Right ventricle myocardium superior (tissue), 1 donor: ENCODE measurements around the gene KBTBD12. TPM values are rescaled to one million over a fixed set of nuclear protein-coding genes. Genes with fewer than 3 reads are reported as not detected.
"Not testable (repeated sequence)": the region's sequence is repeated elsewhere in the genome, so short reads cannot be mapped to it uniquely, and the experiment has no call there.

Source experiments
- ATAC-seq: fragments of 200-7000 bp; cut with Tn5 transposase; one replicate; pipeline ENCODE4 v1.9.1; 2020; ENCODE audit warnings: mild to moderate bottlenecking; ENCODE audit not compliant: poor library complexity
- DNase-seq: peaks from one replicate; pipeline ENCODE4 v3.0.0-alpha.2; 2020
- intact Hi-C: fragments of 100-400 bp; cut with DNase I; formaldehyde crosslinking; loops from one replicate; pipeline ENCODE4 v1.11.2; 2022
- total RNA-seq: library from RNA; stranded (reverse); fragmentation: NEBNext Ultra II Directional; extraction: Animal tissue kit (Norgen Biotek cat#: 25700); gene quantifications from one replicate; pipeline ENCODE4 v1.2.1, GENCODE V29; 2021
- donor health status: DM: no; HTN: yes; CAD: no; lungs with severe emphysema.

The KBTBD12 gene
- total RNA-seq, 1 donor from 2014 or later: 29.4 TPM

DNA sequence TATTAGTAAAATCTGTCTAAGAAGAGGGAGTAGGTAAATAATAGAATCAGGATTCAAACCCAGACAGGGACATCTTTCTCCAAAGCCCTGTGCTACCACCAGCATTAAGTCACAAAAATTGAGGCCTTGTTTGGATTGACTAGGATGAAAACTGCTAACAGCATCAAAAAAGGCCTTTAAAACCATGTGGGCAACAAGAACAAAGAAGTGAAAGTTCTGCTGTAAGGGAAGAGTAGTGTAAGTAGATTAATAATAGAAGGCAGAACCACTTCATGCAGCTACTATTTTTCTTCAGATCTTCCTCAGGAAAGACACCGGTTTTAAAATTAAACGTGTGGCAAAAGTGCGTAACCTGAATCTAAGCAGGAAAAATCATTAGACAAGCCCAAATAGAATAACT, 15.3 kb upstream of the KBTBD12 start:
- DNase-seq (no peak), ATAC-seq (no peak)
- intact Hi-C loops: no loop called here

DNA sequence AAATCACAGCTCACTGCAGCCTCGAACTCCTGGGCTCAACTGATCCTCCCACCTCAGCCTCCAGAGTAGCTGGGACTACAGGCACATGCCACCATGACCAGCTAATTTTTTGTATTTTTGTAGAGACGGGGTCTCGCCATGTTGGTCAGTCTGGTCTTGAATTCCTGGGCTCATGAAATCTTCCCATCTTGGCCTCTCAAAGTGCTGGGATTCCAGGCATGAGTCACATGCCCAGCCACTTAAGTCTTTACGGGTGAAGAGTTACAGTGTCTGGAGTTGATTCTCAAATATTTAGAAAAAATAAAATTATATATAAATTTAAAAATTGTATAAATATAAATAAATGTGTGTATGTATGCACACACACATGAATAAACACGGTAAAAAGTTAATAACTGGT, 14.5 kb upstream of the KBTBD12 start:
- intact Hi-C loops: no loop called here
- DNase-seq (no peak), ATAC-seq (no peak)

DNA sequence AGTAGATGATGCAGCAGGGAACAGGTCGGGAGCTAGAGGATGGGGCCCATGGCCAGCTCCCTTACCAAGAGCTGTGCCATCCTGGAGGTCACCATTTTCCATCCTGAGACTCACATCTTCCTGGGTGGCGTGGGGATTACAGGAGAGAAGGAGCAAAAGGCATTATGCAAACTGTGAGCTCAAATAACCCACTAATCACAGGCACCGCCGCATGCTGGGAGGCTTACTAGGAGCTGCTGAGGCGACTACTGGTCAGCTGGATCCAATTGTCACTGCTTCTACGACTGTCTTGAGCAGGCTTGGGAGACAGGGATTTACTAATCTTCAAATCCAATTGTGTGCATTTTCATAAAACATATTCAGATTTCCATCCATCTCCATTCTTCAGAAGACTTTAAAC, 12.5 kb upstream of the KBTBD12 start:
- DNase-seq: no peak
- intact Hi-C loops: no loop called here
- ATAC-seq: no peak

DNA sequence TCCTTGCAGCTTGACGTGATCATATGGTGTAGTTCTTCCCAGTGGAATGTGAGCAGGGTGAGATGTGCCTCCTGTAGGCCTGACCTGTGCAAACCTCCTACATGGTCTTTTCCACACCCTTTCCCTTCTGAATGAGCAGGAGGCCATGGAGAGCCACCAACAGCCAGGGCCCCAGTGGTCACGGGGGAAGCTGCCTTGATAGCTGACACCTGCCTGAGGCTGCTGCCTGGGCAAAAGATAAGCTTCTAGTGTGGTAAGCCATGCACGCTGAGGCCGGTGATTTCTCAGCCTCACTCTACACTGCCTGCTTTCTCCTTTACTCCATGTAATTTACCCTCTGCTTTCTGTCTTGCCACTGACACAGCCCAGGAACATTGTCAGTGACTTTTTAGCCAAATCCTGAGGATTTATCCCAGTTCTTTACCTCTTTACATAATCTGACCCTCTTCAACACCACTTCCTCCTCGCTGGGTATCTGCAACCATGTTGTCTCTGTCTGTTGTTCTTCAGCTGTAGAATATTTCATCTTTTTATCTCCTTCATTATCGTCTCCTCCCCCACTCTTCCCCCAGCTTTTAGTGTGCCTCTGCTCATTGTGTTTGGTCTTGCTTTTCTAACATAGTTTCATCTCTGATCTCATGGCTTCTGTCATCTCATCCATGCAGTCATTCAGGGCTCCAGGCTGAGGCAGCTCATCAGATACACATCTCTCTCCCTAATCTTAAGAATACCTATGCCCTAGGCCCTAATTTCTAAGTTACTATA, 11.2 kb upstream of the KBTBD12 start:
- ATAC-seq: no peak
- no peak for DNase-seq
- intact Hi-C loops: no loop called here

- DNase-seq (no peak), ATAC-seq (no peak)
- intact Hi-C loops: no loop called here
These were observed 9.5 kb upstream of the KBTBD12 start for GRCh38 chr3:127905556-127905955.

GRCh38 chr3:127906653-127907052, 8.4 kb upstream of the KBTBD12 start:
- intact Hi-C loops, ATAC-seq, DNase-seq: not testable (repeated sequence)

DNA sequence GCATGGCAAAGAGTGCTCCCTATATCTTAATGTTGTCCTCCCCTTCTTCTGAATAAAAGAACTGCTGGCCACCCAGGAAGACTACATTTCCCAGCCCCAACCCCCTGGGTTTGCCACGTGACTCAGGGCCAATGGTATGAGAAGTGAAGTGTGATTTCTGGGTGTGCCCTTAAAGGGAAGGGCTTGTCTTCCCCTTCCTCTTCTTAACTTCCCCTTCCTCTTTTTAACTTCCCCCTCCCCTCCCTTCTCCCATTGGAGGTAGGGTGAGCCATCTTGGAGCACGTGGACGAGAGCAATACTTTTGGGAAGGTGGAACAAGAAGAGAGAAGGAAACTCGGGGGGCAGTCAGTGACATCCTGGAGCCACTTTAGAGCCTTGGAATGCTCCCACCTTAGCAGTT, 6.8 kb upstream of the KBTBD12 start:
- intact Hi-C loops: no loop called here

GRCh38 chr3:127908951-127909350, 6.1 kb upstream of the KBTBD12 start:
- intact Hi-C loops: no loop called here
- ATAC-seq: no peak
- DNase-seq: no peak

More for the DNA sequence above, 6.8 kb upstream of the KBTBD12 start:
- peak; percentile 36 for ATAC-seq
- no peak for DNase-seq

DNA sequence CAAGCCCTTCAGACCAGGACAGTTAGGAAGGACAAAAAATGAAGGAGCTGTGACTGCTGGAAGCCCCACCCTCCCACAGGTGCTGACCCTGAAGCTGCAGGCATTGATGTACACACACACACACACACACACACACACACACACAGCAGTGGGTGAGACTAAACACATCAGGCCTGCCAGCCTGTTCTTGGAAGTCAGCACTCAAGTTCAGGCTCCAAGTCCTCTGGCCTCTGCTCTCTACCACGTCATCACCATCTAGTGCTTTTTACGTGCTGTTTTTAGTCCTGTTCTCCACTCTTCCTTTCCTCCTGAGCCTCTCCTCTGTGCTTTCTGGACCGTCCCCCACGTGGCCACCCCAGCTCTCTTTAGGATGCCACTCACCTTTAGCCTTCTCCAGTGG, 5.4 kb upstream of the KBTBD12 start:
- intact Hi-C loops: no loop called here
- ATAC-seq: peak; percentile 39

GRCh38 chr3:127911421-127911931, 3.6 kb upstream of the KBTBD12 start:
- intact Hi-C loops: no loop called here
- peak; percentile 26 for ATAC-seq

More for the DNA sequence above, 5.4 kb upstream of the KBTBD12 start:
- DNase-seq: no peak

DNA sequence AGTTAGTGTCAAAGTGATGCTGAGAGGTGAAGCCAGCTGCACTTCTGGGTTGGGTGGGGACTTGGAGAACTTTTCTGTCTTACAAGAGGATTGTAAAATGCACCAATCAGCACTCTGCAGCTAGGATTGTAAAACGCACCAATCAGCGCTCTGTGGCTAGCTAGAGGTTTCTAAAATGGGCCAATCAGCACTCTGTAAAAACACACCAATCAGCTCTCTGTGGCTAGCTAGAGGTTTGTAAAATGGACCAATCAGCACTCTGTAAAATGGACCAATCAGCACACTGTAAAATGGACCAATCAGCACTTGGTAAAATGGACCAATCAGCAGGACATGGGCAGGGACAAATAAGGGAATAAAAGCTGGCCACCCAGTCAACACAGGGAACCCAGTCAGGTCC, 1.2 kb upstream of the KBTBD12 start:
- intact Hi-C loops, DNase-seq, ATAC-seq: not testable (repeated sequence)

More at GRCh38 chr3:127911421-127911931, 3.6 kb upstream of the KBTBD12 start:
- DNase-seq: peak; percentile 50

GRCh38 chr3:127914584-127914983, 448 bp upstream of the KBTBD12 start:
- no peak for DNase-seq
- no peak for ATAC-seq
- intact Hi-C loops: no loop called here

- ATAC-seq (peak; percentile 34), DNase-seq (no peak)
- intact Hi-C loops: loop anchor here (5.0 kb wide), 1 partner anchor 36 kb away; no protein-coding TSS in a partner anchor
These were observed 983 bp downstream of the KBTBD12 start for GRCh38 chr3:127915937-127916493.

DNA sequence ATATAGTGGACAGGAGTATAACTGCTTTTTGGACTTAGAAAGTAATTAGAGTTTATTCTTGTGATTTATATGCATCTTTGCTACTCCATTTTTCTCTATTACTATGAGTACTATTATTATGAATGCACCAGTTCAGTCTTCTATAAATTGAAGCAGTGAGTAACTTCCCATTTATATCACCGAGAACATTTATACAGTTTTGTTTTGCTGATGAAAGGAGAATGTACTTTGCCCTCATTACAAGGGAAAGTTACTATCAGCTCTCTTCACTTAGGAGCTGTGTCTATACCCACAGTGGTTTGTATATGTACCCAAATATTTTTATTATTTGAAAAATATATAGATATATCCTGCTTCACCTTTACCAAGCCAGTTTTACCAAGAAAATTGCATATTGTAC, 5.7 kb downstream of the KBTBD12 start:
- ATAC-seq: no peak
- no peak for DNase-seq
- intact Hi-C loops: no loop called here

DNA sequence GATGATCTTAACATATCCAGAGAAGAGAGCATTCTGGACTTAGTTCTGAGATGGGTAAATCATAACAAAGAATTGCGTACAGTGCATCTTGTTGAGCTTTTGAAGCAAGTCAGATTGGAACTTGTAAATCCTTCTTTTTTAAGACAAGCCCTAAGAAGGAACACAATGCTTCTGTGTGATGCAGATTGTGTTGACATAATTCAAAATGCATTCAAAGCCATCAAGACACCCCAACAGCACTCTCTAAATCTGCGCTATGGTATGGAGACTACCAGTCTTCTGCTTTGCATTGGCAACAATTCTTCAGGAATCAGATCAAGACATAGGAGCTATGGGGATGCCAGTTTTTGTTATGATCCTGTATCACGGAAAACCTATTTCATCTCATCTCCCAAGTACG, 8.6 kb downstream of the KBTBD12 start:
- DNase-seq (no peak), ATAC-seq (no peak)
- intact Hi-C loops: no loop called here

- ATAC-seq (no peak), DNase-seq (no peak)
- intact Hi-C loops: no loop called here
These were observed 10.4 kb downstream of the KBTBD12 start for GRCh38 chr3:127925384-127925783.

DNA sequence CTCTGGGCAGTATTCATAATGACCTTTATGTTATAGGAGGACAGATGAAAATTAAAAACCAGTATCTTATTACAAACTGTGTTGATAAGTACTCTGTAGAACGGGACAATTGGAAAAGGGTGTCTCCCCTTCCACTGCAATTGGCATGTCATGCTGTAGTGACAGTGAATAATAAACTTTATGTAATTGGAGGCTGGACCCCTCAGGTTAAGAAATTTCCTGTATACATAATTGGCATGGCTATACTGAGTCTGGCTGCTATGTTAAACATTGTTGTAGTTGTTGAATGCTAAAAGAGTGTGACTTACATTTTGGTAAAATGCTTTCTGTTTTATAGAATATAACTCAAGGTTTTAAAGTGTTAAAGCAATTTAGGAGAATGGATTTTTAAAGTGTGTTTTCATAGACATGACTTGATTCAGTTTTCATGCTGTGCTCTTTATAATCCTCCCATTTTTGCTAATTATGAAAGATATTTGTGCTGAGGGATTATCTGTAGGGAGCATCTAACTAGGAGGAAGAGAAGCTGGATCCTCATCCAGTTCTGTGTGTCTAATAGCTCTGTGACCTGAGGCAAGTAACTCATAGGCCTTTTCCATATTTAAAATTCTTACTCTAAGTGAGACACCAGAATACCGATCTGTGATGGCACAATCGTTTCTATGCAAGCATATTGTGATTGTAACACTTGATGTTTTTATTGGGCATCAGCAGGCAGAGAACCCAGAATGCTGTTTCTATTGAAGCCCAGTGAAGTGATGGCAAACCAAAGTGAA, 13.0 kb downstream of the KBTBD12 start:
- no peak for ATAC-seq
- DNase-seq: no peak
- intact Hi-C loops: no loop called here

DNA sequence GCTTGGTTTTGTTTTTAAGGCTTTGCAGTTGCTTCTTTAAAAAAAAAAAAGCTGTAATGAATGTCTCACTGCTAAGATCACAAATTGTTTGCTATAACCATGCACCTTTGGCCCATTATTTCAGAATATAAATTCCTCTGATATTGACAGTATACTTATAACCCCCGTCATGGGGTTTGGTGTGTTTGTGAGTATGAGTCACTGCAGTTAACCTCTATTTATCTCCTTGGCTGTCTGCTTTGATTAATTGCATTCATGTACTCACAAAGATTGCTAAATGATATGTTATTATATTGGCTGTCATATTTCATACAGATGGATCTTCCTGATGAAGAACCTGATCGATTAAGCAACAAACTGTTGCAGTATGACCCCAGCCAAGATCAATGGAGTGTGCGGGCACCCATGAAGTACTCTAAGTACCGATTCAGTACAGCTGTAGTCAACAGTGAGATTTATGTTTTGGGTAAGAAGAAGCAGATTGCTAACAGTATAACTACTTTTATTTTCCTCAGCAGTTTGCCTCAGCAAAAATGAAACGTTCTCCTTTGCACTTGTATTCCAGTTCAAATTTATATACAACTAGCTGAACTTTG, 14.9 kb downstream of the KBTBD12 start:
- no peak for ATAC-seq
- DNase-seq: no peak
- intact Hi-C loops: no loop called here

GRCh38 chr3:127933396-127933795, 18.4 kb downstream of the KBTBD12 start:
- intact Hi-C loops: no loop called here
- DNase-seq (no peak), ATAC-seq (no peak)
